ENCODE measurements around the gene OS9. TPM values are rescaled to one million over a fixed set of nuclear protein-coding genes. Genes with fewer than 3 reads are reported as not detected.

The OS9 gene
- total RNA-seq, 1 experiment from 2014 or later = 186 TPM

GRCh38 chr12:57695770-57696432 is 2.0 kb downstream of the OS9 start:
- in situ Hi-C loops (cut with HindIII; ENCODE audit: low pct_unique_long_range_greater_than_20kb, low sequenced_read_pairs) = no loop called here

GRCh38 chr12:57697076-57697475 is 3.1 kb downstream of the OS9 start:
- POLR2A ChIA-PET = no interaction called here
- CTCF ChIA-PET = no interaction called here
- Histone ChIP-seq H3K27me3 (ENCODE audit: control insufficient read depth, insufficient read depth, low read length) (no peaks in the 10 kb centered on the region), H3K4me1 (ENCODE audit: control insufficient read depth, insufficient read depth, low read length) (peaks cover 5% of the 10 kb centered on the region; the same call in 1 of the 2 replicates), H3K36me3 (ENCODE audit: control insufficient read depth, insufficient read depth, low read length) (no peaks in the 10 kb centered on the region), H3K27ac (ENCODE audit: low read length) (no peak overlapping the region), H3K9me3 (ENCODE audit: control insufficient read depth, insufficient read depth, low read depth, low read length) (no peaks in the 10 kb centered on the region), H3K4me3 (ENCODE audit: low read depth in 2 of 2, low read length in 2 of 2) (no peak overlapping the region)
- no peak for DNase-seq (ENCODE audit: low read depth, low spot score)
- BruUV-seq (replicated peaks) = no TSS peak
- in situ Hi-C loops (cut with HindIII; ENCODE audit: low pct_unique_long_range_greater_than_20kb, low sequenced_read_pairs) = no loop called here
- TF ChIP-seq SIN3A (IDR thresholded peaks at IDR 0.05; ENCODE audit: borderline replicate concordance, insufficient read depth, low read depth, low read length) = no peak
- TF ChIP-seq CTCF (IDR thresholded peaks at IDR 0.05) = no peak
- no peak for TF ChIP-seq REST (IDR thresholded peaks at IDR 0.05; ENCODE audit: insufficient read depth in 1 of 2, low read depth in 2 of 2, low read length in 1 of 2)
- TF ChIP-seq TCF7L2 (IDR thresholded peaks at IDR 0.05; ENCODE audit: low read depth, low read length) = no peak
- no peak for TF ChIP-seq POLR2AphosphoS5 (IDR thresholded peaks at IDR 0.05; ENCODE audit: low read depth, low read length)
- no peak for ATAC-seq
- intact Hi-C loops (cut with micrococcal nuclease; ENCODE audit: unreplicated experiment) = no loop called here

More at GRCh38 chr12:57695770-57696432, 2.0 kb downstream of the OS9 start:
- Histone ChIP-seq H3K4me1 (ENCODE audit: control insufficient read depth, insufficient read depth, low read length) (peaks cover 5% of the 10 kb centered on the region; the same call in 1 of the 2 replicates), H3K27ac (ENCODE audit: low read length) (no peak overlapping the region), H3K27me3 (ENCODE audit: control insufficient read depth, insufficient read depth, low read length) (no peaks in the 10 kb centered on the region), H3K36me3 (ENCODE audit: control insufficient read depth, insufficient read depth, low read length) (no peaks in the 10 kb centered on the region), H3K4me3 (ENCODE audit: low read depth in 2 of 2, low read length in 2 of 2) (no peak overlapping the region), H3K9me3 (ENCODE audit: control insufficient read depth, insufficient read depth, low read depth, low read length) (no peaks in the 10 kb centered on the region)
- ChIA-PET POLR2A (no interaction called here), CTCF (interaction anchor here (0.7 kb wide), 1 partner anchor 41 kb away, joined by 5 read pairs; no protein-coding TSS in a partner anchor)
- ATAC-seq = no peak
- DNase-seq (ENCODE audit: low read depth, low spot score) = no peak
- TF ChIP-seq POLR2AphosphoS5 (IDR thresholded peaks at IDR 0.05; ENCODE audit: low read depth, low read length) = no peak
- no peak for TF ChIP-seq SIN3A (IDR thresholded peaks at IDR 0.05; ENCODE audit: borderline replicate concordance, insufficient read depth, low read depth, low read length)
- intact Hi-C loops (cut with micrococcal nuclease; ENCODE audit: unreplicated experiment) = no loop called here
- BruUV-seq (replicated peaks) = no TSS peak

- ChIA-PET POLR2A (no interaction called here), CTCF (no interaction called here)
- TF ChIP-seq REST (IDR thresholded peaks at IDR 0.05; ENCODE audit: insufficient read depth in 1 of 2, low read depth in 2 of 2, low read length in 1 of 2) (no peak), CTCF (IDR thresholded peaks at IDR 0.05) (no peak), TCF7L2 (IDR thresholded peaks at IDR 0.05; ENCODE audit: low read depth, low read length) (no peak), POLR2AphosphoS5 (IDR thresholded peaks at IDR 0.05; ENCODE audit: low read depth, low read length) (no peak), SIN3A (IDR thresholded peaks at IDR 0.05; ENCODE audit: borderline replicate concordance, insufficient read depth, low read depth, low read length) (no peak)
- no peak for ATAC-seq
- H3K9me3 ChIP-seq (ENCODE audit: control insufficient read depth, insufficient read depth, low read depth, low read length) = no peaks in the 10 kb centered on the region
- H3K27ac ChIP-seq (ENCODE audit: low read length) = no peak overlapping the region
- intact Hi-C loops (cut with micrococcal nuclease; ENCODE audit: unreplicated experiment) = no loop called here
- H3K36me3 ChIP-seq (ENCODE audit: control insufficient read depth, insufficient read depth, low read length) = no peaks in the 10 kb centered on the region
- BruUV-seq (replicated peaks) = no TSS peak
- peaks cover 5% of the 10 kb centered on the region; the same call in 1 of the 2 replicates for H3K4me1 ChIP-seq (ENCODE audit: control insufficient read depth, insufficient read depth, low read length)
- H3K4me3 ChIP-seq (ENCODE audit: low read depth in 2 of 2, low read length in 2 of 2) = no peak overlapping the region
- in situ Hi-C loops (cut with HindIII; ENCODE audit: low pct_unique_long_range_greater_than_20kb, low sequenced_read_pairs) = no loop called here
- no peak for DNase-seq (ENCODE audit: low read depth, low spot score)
- no peaks in the 10 kb centered on the region for H3K27me3 ChIP-seq (ENCODE audit: control insufficient read depth, insufficient read depth, low read length)
These were observed 4.5 kb downstream of the OS9 start for GRCh38 chr12:57698414-57698813.
